Endothelial cell of umbilical vein (primary cell): Measurements from ENCODE around the gene MEI1. TPM values are rescaled to one million over a fixed set of nuclear protein-coding genes. Genes with fewer than 3 reads are reported as not detected.

Experiments used
- BruUV-seq: library from RNA; stranded (reverse); fragments of 400-500 nt; replicated peaks from 2 replicates; lab custom pipeline; 2021; lab: Mats Ljungman, UMichigan
- CTCF ChIA-PET: fragments of 300-600, 350-600 bp; sonication (Branson Sonifier 250); formaldehyde crosslinking; loops from one replicate; lab custom pipeline; 2021; ENCODE audit warnings: antibody characterized with exemption, inconsistent platforms; lab: Charles Lee
- POLR2A ChIA-PET: fragments of 300-600, 350-600 bp; sonication (Branson Sonifier 250); formaldehyde crosslinking; loops from one replicate; lab custom pipeline; 2021; ENCODE audit warnings: antibody characterized with exemption, inconsistent platforms; lab: Charles Lee
- DNase-seq: peaks from one replicate; pipeline ENCODE4 v3.0.0-alpha.2; 2011; ENCODE audit warnings: low read depth, low spot score
- FAIRE-seq: peaks from 2 replicates; lab custom pipeline; 2011; peaks lifted over from hg19 to GRCh38; lab: Jason Lieb, UNC
- H2AFZ ChIP-seq: 2 replicates; pipeline ENCODE4 v1.6.0; 2012; ENCODE audit warnings: low read depth, low read length, control low read depth, inconsistent platforms
- H3K27ac ChIP-seq: 2 replicates; pipeline ENCODE4 v1.5.1; 2011; ENCODE audit warnings: low read depth, mild to moderate bottlenecking, control low read depth, low read length, moderate library complexity; ENCODE audit not compliant: insufficient read depth
- H3K27me3 ChIP-seq, 2 experiments: 2 replicates each; pipeline versions ENCODE4 v1.6.0 to v1.6.1; 2011; ENCODE audit warnings: low read length in 2 of 2, mixed read lengths in 1 of 2; ENCODE audit not compliant: control insufficient read depth in 2 of 2, insufficient read depth in 2 of 2
- H3K36me3 ChIP-seq, 2 experiments: 2 replicates in 1 of 2; 3 replicates in 1 of 2; pipeline ENCODE4 v1.5.1; 2011; ENCODE audit warnings: low read length in 2 of 2, mild to moderate bottlenecking in 1 of 2, moderate library complexity in 1 of 2; ENCODE audit not compliant: control insufficient read depth in 2 of 2, insufficient read depth in 2 of 2; ENCODE audit errors: extremely low read depth in 1 of 2
- H3K4me1 ChIP-seq: 3 replicates; pipeline ENCODE4 v1.5.1; 2011; ENCODE audit warnings: mild to moderate bottlenecking, low read length; ENCODE audit not compliant: control insufficient read depth, insufficient read depth; ENCODE audit errors: extremely low read depth
- H3K4me2 ChIP-seq: 2 replicates; pipeline ENCODE4 v1.6.1; 2011; ENCODE audit warnings: low read length, control low read depth, mixed read lengths; ENCODE audit not compliant: insufficient read depth
- H3K4me3 ChIP-seq, 3 experiments: fragments of 200-600 bp in 1 of 3; sonication (generic), shearing (Covaris generic) in 1 of 3; replicated peaks in 1 of 3; 2 replicates each; pipeline ENCODE4 v1.5.1; 2011 to 2016; ENCODE audit warnings: control low read depth in 3 of 3, low read length in 3 of 3, mild to moderate bottlenecking in 2 of 3, inconsistent platforms in 1 of 3, low read depth in 1 of 3, moderate library complexity in 1 of 3; ENCODE audit not compliant: insufficient read depth in 1 of 3
- H3K79me2 ChIP-seq: 2 replicates; pipeline ENCODE4 v1.6.0; 2012; ENCODE audit warnings: low read length, inconsistent platforms; ENCODE audit not compliant: control insufficient read depth, insufficient read depth
- H3K9ac ChIP-seq: replicated peaks from 2 replicates; pipeline ENCODE3; 2011; ENCODE audit warnings: low read length, control low read depth; ENCODE audit not compliant: insufficient read depth; ENCODE audit errors: extremely low read depth
- H3K9me1 ChIP-seq: replicated peaks from 3 replicates; pipeline ENCODE4 v1.6.0; 2011; ENCODE audit warnings: mild to moderate bottlenecking, low read length; ENCODE audit not compliant: control insufficient read depth, insufficient read depth; ENCODE audit errors: extremely low read depth
- H3K9me3 ChIP-seq: replicated peaks from 2 replicates; pipeline ENCODE4 v1.5.1; 2012; ENCODE audit warnings: low read length, inconsistent platforms; ENCODE audit not compliant: control insufficient read depth, insufficient read depth
- H4K20me1 ChIP-seq: replicated peaks from 2 replicates; pipeline ENCODE3; 2011; ENCODE audit warnings: mild to moderate bottlenecking, low read length; ENCODE audit not compliant: control insufficient read depth, insufficient read depth; ENCODE audit errors: extremely low read depth
- EZH2 ChIP-seq: IDR thresholded peaks from 2 replicates; pipeline ENCODE4 v1.6.1; 2012; ENCODE audit warnings: borderline replicate concordance, low read depth, mild to moderate bottlenecking, moderate library complexity, low read length, inconsistent platforms; ENCODE audit not compliant: severe bottlenecking
- FOS ChIP-seq: IDR thresholded peaks from 2 replicates; pipeline ENCODE4 v1.6.1; 2011; ENCODE audit warnings: mild to moderate bottlenecking, low read length, moderate library complexity, borderline replicate concordance; ENCODE audit not compliant: insufficient read depth
- GATA2 ChIP-seq: IDR thresholded peaks from 2 replicates; pipeline ENCODE4 v1.7.0; 2011; ENCODE audit warnings: low read depth, mild to moderate bottlenecking, moderate library complexity, mixed read lengths, low read length; ENCODE audit not compliant: insufficient read length, insufficient read depth
- POLR2AphosphoS5 ChIP-seq: IDR thresholded peaks from 2 replicates; pipeline ENCODE4 v1.6.1; 2012; ENCODE audit warnings: low read depth, mild to moderate bottlenecking, control low read depth, low read length, moderate library complexity; ENCODE audit not compliant: insufficient read depth
- dilution Hi-C: fragments of 300-500 bp; cut with MboI; formaldehyde crosslinking; loops from one replicate; pipeline ENCODE4 v1.15.0; 2019; ENCODE audit warnings: low sequenced_read_pairs; ENCODE audit not compliant: extremely low pct_ligation_motif_present
- intact Hi-C: fragments of 100-400 bp; cut with micrococcal nuclease; formaldehyde crosslinking; loops from one replicate; pipeline ENCODE4 v1.10.0; 2022
- polyA plus RNA-seq, 4 experiments: library from polyadenylated mRNA; depleted of rRNA in 3 of 4; stranded (reverse) in 3 of 4; unstranded in 1 of 4; fragments of >200 nt; gene quantifications; 2 replicates each; pipeline versions ENCODE4 v1.2.1 to v1.2.3, GENCODE V29; 2011 to 2012; ENCODE audit warnings: missing spikeins in 1 of 4
- total RNA-seq: library from RNA; stranded (reverse); gene quantifications from 2 replicates; pipeline ENCODE4 v1.2.3, GENCODE V29; 2021

Gene MEI1
- total and polyA plus RNA-seq, 2 donors (not counting 3 experiments of a cell fraction or from before 2014, with no cell fraction given), result 1.5 to 1.9 TPM

- dilution Hi-C loops (no loop called here), intact Hi-C loops (loop anchor here (2.0 to 5.0 kb wide), 2 partner anchors 31 to 105 kb away; partner anchors contain the start of genes MEI1 and SREBF2)
- Histone ChIP-seq H3K36me3 (no peaks in the 10 kb centered on the region), H3K27me3 (no peaks in the 10 kb centered on the region), H2AFZ (no peak overlapping the region), H3K9me3 (no peaks in the 10 kb centered on the region), H3K4me2 (no peak overlapping the region), H4K20me1 (no peaks in the 10 kb centered on the region), H3K9me1 (no peaks in the 10 kb centered on the region), H3K4me3 (no peak overlapping the region), H3K27ac (no peak overlapping the region), H3K79me2 (peaks cover 5% of the 10 kb centered on the region), H3K4me1 (peaks cover 16% of the 10 kb centered on the region), H3K9ac (no peak overlapping the region)
- TF ChIP-seq POLR2AphosphoS5, result no peak
- TF ChIP-seq FOS, result no peak
- no peak for TF ChIP-seq GATA2
- POLR2A ChIA-PET, result no interaction called here
- FAIRE-seq, result no peak
- no TSS peak for BruUV-seq
- no peak for DNase-seq
- CTCF ChIA-PET, result interaction anchor here (0.9 to 4.0 kb wide), 5 partner anchors 12 to 145 kb away, joined by 3 to 51 read pairs (median 19); partner anchors contain the start of gene CENPM
Measured at GRCh38 chr22:41801886-41802285, 102.6 kb downstream of the MEI1 start.

- Histone ChIP-seq H3K27me3 (no peaks in the 10 kb centered on the region), H3K79me2 (peaks cover 5% of the 10 kb centered on the region), H2AFZ (no peak overlapping the region), H3K4me2 (no peak overlapping the region), H3K27ac (no peak overlapping the region), H3K9me1 (no peaks in the 10 kb centered on the region), H3K9ac (no peak overlapping the region), H3K9me3 (no peaks in the 10 kb centered on the region), H3K4me1 (peaks cover 7% of the 10 kb centered on the region), H3K36me3 (no peaks in the 10 kb centered on the region), H4K20me1 (no peaks in the 10 kb centered on the region), H3K4me3 (no peak overlapping the region)
- TF ChIP-seq EZH2, result no peak
- BruUV-seq, result no TSS peak
- DNase-seq (no peak), FAIRE-seq (no peak)
- intact Hi-C loops (no loop called here), dilution Hi-C loops (no loop called here)
- CTCF ChIA-PET, result interaction anchor here (1.0 to 1.2 kb wide), 2 partner anchors 20 to 59 kb away, joined by 3 to 4 read pairs; no protein-coding TSS in a partner anchor
- POLR2A ChIA-PET, result no interaction called here
Measured at GRCh38 chr22:41805639-41806038, 106.3 kb downstream of the MEI1 start.
